AG04449 (cell line): ENCODE results near the gene PEX7.
"Not testable (repeated sequence)": the region's sequence is repeated elsewhere in the genome, so short reads cannot be mapped to it uniquely, and the experiment has no call there.

Experiments
- CTCF ChIA-PET: fragments of 350-600 bp; formaldehyde crosslinking; extraction: SDS; loops from one replicate; lab custom pipeline; 2021; ENCODE audit warnings: antibody characterized with exemption; lab: Yijun Ruan, JAX
- POLR2A ChIA-PET: fragments of 400-600, 350-600 bp; formaldehyde crosslinking; extraction: SDS; loops from one replicate; lab custom pipeline; 2020; ENCODE audit warnings: antibody characterized with exemption, inconsistent platforms; lab: Yijun Ruan, JAX
- DNase-seq: peaks from one replicate; pipeline ENCODE4 v3.0.0-alpha.2; 2010; ENCODE audit warnings: low read depth, low spot score
- H3K4me3 ChIP-seq: 2 replicates; pipeline ENCODE4 v1.5.1; 2011; ENCODE audit warnings: low read depth, mild to moderate bottlenecking, control low read depth, low read length
- TF ChIP-seq, protein P1 (sequence below): IDR thresholded peaks from one replicate; pipeline ENCODE4 v1.5.1; 2011; ENCODE audit warnings: mild to moderate bottlenecking, moderate library complexity, low read length, control low read depth, inconsistent platforms; ENCODE audit not compliant: insufficient read depth; ENCODE audit errors: missing control alignments

The PEX7 gene

DNA sequence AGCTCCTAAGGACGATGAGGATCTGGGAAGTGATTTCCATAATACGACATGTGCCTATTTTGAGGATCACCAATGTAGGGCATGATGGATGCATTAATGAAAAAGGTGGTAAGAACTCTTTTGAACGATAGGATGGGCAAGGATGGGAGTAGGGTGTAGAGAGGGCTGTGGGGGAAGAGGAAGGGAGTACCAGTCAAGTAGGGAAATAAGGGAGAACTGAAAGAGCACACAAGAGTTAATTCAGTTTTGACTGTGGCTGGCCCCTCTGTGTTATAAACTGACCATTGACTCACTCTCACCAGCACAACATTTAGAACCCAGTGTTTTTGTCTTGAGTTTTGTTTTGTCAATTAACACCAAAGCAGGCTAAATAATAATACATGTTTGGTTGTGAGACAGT lies 132.7 kb downstream of the PEX7 start:
- DNase-seq: no peak
- TF ChIP-seq, protein P1, sequence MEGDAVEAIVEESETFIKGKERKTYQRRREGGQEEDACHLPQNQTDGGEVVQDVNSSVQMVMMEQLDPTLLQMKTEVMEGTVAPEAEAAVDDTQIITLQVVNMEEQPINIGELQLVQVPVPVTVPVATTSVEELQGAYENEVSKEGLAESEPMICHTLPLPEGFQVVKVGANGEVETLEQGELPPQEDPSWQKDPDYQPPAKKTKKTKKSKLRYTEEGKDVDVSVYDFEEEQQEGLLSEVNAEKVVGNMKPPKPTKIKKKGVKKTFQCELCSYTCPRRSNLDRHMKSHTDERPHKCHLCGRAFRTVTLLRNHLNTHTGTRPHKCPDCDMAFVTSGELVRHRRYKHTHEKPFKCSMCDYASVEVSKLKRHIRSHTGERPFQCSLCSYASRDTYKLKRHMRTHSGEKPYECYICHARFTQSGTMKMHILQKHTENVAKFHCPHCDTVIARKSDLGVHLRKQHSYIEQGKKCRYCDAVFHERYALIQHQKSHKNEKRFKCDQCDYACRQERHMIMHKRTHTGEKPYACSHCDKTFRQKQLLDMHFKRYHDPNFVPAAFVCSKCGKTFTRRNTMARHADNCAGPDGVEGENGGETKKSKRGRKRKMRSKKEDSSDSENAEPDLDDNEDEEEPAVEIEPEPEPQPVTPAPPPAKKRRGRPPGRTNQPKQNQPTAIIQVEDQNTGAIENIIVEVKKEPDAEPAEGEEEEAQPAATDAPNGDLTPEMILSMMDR: no peak
- H3K4me3 ChIP-seq: no peak overlapping the region
- ChIA-PET POLR2A (no interaction called here), CTCF (interaction anchor here (1.1 kb wide), 1 partner anchor 12 kb away, joined by 3 read pairs; no protein-coding TSS in a partner anchor)

DNA sequence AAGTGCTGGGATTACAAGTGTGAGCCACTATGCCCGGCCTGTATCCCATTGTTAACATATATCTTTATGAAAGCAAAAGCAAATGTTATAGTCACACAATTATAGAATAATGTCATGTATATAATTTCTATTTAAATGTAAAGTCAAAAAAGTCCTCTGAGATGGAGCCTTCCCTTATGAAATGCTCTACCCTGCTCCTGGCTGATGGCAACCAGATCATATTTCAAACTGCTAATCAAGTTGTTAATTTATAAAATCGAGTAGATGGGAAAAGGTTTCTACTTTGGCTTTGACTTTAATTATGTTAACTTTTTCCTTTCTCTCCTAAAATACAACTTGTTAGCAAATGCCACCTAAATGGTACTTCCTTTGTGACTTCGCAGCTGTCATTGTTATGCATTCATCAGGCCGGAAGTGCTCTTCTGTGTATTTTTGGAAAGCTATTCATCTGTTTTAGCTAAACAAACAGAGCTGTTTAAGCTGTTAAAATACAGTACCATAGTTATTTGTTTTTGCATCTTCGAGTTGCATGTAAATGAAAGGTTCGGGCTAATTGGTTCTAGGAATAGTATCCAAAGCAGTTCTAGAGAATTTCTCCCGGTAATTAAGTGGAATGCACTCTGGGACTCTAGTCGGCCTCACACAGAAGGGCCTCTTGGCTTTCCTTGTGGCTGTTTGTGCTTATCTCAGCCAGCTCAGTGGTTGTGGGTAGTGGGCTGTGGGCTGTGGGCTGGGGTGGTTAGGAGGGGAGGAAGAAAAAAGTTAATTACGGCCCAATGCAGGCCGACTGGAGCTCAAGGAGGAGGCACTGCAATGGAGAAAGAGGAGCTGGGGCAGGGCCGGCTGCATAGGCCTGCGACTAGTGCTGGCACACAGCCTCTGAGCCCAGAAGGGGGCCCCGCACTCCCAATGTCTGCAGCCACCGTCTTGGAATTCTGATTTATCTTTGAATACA lies 134.5 kb downstream of the PEX7 start:
- ChIA-PET POLR2A (no interaction called here), CTCF (interaction anchor here (1.0 to 1.1 kb wide), 3 partner anchors 10 to 13 kb away, joined by 3 to 5 read pairs (median 5); no protein-coding TSS in a partner anchor)
- no peak for DNase-seq
- TF ChIP-seq, protein P1: no peak
- no peak overlapping the region for H3K4me3 ChIP-seq

- POLR2A ChIA-PET: no interaction called here
- CTCF ChIA-PET: no interaction called here
- TF ChIP-seq, protein P1: no peak
- DNase-seq: no peak
- H3K4me3 ChIP-seq: no peak overlapping the region
These were observed 135.8 kb downstream of the PEX7 start for GRCh38 chr6:136958168-136958567.

DNA sequence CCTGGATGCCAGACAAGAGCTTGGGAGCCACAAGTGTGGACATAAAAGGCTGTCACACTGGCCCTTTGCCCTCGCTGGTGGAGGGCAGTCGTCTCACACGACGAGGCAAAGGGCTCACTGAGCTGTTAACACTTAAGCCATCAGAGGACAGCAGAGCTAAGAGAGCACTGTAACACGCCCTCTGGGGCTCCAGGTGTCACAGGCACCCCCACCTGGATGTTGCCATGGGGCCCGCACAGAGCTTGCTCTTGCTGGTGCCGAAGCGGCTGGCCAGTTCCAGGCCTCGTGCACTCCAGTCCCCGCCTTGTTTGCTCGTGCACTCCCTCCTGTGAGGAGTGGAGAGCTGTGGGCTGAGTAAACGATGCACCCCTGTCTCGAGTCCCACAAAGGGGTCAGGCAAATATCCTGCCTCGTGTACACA lies 137.1 kb downstream of the PEX7 start:
- no peak overlapping the region for H3K4me3 ChIP-seq
- TF ChIP-seq, protein P1: no peak
- ChIA-PET POLR2A (no interaction called here), CTCF (interaction anchor here (1.1 to 1.9 kb wide), 2 partner anchors 9 to 11 kb away, joined by 3 to 11 read pairs; no protein-coding TSS in a partner anchor)
- no peak for DNase-seq

DNA sequence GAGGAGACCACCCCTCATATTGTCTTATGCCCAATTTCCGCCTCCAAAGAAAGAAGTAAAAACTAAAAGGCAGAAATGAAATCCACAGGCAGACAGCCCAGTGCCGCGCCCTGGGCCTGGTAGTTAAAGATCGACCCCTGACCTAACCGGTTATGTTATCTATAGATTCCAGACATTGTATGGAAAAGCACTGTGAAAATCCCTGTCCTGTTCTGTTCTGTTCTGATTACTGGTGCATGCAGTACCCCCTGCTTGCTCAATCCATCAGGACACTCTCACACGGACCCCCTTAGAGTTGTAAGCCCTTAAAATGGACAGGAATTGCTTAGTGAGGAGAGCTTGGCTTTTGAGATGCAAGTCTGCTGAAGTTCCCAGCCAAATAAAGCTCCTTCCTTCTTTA lies 137.5 kb downstream of the PEX7 start:
- POLR2A ChIA-PET, DNase-seq, H3K4me3 ChIP-seq: not testable (repeated sequence)
- CTCF ChIA-PET: interaction anchor here (1.1 to 1.9 kb wide), 2 partner anchors 8 to 10 kb away, joined by 3 to 11 read pairs; no protein-coding TSS in a partner anchor

DNA sequence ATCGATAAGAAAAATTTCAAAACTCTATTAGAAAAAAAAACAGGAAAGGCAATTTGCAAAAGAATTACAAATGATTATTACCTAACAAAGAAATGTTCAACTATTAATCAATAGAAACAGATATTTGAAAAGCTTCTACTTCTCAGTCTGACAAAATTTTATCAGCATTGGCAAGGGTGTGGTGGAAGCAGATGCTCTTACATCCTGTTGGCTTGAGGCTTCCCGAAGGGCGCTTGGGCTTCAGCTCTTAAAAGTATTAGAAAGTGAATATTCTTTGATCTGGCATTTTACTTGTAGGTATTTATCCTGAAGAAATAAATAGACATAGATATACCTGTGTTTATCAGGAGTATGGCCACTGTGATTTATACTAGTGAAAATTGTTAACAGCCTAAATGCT lies 138.4 kb downstream of the PEX7 start:
- CTCF ChIA-PET: interaction anchor here (1.9 kb wide), 1 partner anchor 9 kb away, joined by 11 read pairs; no protein-coding TSS in a partner anchor
- TF ChIP-seq, protein P1: no peak
- DNase-seq: no peak
- POLR2A ChIA-PET: no interaction called here
- H3K4me3 ChIP-seq: no peak overlapping the region
